GM18511 (cell line): ENCODE measurements around the gene LRRC42.

ENCODE experiments used
- ATAC-seq: cut with Tn5 transposase; IDR thresholded peaks from one replicate; pipeline ENCODE4 v1.9.1; 2021; ENCODE audit warnings: mild to moderate bottlenecking, moderate library complexity; ENCODE audit not compliant: unreplicated experiment

Gene LRRC42, protein sequence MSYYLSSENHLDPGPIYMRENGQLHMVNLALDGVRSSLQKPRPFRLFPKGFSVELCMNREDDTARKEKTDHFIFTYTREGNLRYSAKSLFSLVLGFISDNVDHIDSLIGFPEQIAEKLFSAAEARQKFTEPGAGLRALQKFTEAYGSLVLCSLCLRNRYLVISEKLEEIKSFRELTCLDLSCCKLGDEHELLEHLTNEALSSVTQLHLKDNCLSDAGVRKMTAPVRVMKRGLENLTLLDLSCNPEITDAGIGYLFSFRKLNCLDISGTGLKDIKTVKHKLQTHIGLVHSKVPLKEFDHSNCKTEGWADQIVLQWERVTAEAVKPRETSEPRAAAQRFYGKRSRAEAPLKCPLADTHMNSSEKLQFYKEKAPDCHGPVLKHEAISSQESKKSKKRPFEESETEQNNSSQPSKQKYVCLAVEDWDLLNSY

GRCh38 chr1:53946252-53947171 lies at the start of gene LRRC42:
Gene LRRC42 (plus strand): TSS chr1:53946350. CDS start chr1:53952000, 5,650 bp downstream.
- ATAC-seq = peak; percentile 75

DNA sequence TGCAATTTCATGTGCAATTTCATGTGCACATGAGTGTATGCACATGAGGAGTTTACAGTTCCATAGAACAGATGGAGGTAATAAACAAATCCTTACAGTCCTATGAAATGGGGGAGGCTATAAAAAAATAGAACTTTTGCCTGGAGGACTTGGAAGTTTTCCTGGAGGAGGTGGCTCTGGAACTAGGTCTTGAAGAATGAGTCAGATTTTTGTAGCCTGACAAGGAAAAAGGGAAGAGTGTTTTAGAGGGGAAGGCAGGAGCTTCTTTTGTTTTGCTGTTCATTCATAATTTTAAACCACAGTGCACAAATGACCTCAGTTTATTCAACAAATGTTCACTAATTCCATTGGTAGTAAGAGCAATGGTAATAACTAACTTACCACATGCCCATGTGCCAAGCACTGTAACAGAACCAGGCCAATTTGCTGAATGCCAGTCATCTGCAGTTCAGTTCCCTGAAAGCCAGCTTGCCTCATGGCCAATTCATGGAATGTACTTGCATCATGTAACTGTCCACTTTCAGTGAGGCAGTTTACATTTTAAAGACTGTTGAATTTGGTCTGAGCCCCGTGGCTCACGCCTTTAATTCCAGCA lies 49.4 kb upstream of the LRRC42 start:
- no peak for ATAC-seq

DNA sequence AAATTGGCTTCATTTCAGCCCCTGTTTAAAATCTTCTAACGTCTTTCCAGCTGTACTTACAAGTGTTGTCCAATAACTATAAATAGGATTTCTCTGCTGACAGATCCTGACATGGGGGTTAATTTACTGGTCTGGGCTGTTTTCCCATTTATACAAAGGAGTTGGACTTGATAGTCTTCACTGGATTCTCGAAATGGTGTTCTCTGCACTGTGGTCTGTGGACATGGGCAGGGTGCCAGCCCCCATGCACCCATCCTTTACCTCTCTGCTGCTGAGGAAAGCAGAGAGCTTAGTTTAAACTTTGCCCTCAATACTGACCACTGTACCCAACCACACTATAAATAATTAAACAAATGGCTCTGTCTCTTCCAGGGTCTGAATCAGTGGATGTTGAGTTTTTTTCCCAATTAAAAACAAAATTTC lies 46.9 kb upstream of the LRRC42 start:
- ATAC-seq = no peak

GRCh38 chr1:53899708-53900107 lies 46.4 kb upstream of the LRRC42 start:
- ATAC-seq = no peak

GRCh38 chr1:53902235-53903138 lies 43.7 kb upstream of the LRRC42 start:
- ATAC-seq = no peak

- ATAC-seq = no peak
These were observed 40.6 kb upstream of the LRRC42 start for GRCh38 chr1:53905509-53905908.

GRCh38 chr1:53906121-53906520 lies 40.0 kb upstream of the LRRC42 start:
- ATAC-seq = no peak

GRCh38 chr1:53909946-53910345 lies 36.2 kb upstream of the LRRC42 start:
- ATAC-seq = no peak

GRCh38 chr1:53911442-53911841 lies 34.7 kb upstream of the LRRC42 start:
- ATAC-seq = no peak

GRCh38 chr1:53913352-53914033 lies 32.7 kb upstream of the LRRC42 start:
- ATAC-seq = no peak

GRCh38 chr1:53918343-53918742 lies 27.8 kb upstream of the LRRC42 start:
- ATAC-seq = no peak

DNA sequence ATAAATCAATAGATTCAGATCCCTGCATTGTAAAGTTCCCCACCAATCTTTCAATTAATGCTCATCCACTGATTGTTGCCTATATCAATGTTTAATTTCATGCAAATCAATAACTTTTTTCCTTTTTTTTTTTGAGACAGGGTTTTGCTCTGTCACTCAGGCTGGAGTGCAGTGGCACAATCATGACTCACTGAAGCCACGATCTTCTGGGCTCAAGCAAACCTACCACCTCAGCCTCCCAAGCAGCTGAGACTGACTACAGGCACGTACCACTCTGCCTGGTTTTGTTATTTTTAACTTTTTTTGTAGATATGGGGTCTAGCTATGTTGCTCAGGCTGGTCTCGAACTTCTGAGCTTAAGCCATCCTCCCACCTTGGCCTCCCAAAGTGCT lies 26.5 kb upstream of the LRRC42 start:
- no peak for ATAC-seq

DNA sequence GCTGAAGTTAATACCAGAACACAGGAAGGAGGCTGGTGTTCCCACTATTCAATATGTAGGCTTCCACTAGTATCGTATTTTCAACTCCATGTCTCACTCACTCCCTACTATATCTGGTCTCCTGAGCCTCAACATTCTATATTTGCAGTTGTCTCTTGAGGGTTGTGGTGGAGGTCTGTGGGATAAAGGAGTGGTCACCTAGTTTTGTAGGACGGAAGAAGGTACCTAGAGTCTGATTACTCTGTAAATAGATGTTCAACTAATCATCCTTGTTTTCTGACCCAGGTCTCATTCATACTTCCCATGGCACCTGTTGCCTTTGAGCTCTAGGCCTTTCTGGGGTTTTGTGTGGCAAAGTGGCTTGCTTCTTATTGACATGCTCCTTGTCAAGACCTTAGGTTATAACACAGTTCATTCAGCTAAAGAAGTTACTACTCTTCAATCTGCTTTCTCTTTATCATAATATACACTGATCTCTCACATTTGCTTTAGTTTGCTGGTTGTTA lies 18.7 kb upstream of the LRRC42 start:
- ATAC-seq = no peak

DNA sequence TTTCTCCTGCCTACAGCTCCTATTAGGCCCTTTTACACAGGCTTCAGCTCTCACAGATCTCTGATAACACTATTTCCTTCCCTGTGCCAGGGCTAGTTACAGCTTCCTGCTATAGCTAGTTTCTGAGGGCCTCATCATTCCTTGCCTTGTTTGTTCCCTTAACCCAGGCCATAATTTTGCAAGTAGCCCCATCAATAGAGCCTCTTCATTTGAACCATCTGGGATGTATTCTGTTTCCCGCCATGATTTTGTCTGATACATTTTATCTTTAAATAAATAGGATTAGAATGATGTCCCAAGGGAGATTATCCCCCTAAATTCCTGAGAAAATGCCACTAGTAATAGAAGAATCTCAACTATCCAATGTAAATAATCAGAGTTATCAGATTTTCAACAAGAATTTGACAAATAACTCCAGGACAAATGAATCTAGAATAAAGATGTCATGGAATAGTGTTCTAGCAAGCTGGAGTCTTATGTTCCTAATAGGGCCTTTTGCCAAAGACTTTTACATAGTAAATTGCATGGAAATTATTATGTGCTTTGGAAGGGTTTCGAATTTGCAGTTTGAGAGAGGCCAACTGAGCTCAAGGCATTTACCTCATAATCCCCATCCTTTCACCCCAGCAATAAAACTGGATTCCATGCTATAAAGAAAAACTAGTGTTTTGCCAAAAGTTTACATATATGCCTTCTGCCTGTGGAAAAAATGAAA lies 16.7 kb upstream of the LRRC42 start:
- no peak for ATAC-seq

DNA sequence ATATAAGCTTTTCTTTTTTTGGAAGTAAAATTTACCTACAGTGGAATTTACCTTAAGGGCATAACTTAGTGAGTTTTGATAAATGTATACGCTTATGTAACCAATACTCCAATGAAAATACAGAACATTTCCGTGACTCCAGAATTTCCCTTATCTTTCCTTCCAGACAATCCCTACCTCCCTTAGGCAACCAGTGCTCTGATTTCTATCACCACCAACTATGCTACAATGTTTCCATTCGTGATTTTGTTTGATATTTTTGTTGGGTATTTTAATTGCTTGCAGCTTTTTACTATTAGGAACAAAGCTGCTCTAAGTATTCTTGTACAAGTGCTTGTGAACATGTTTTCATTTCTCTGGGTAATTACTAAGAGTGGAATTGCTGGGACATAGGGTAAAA lies 15.2 kb upstream of the LRRC42 start:
- ATAC-seq = no peak

DNA sequence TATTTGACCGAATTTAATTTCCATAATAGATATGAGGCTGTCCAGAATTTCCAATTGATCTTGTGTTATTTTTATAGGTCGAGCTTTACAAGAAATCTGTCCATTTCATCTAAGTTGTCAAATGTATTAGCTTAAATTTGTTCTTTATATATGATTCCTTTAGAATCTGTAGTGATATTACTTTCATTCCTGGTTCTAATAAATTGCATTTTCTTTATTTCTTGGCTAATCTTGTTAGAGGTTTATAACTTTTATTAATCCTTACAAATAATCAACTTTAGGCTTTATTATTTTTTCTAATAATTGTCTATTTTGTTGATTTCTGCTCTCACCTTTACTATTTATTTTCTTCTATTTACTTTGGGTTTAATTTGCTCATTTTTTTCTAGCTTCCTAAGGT lies 14.6 kb upstream of the LRRC42 start:
- no peak for ATAC-seq

- no peak for ATAC-seq
These were observed 11.9 kb upstream of the LRRC42 start for GRCh38 chr1:53934170-53934765.

- no peak for ATAC-seq
These were observed 9.7 kb upstream of the LRRC42 start for GRCh38 chr1:53936430-53936829.
